HG03442 (cell line): ENCODE results near the gene AXDND1.

ENCODE experiments used
- ATAC-seq: cut with Tn5 transposase; IDR thresholded peaks from one replicate; pipeline ENCODE4 v1.9.1; 2021; ENCODE audit warnings: mild to moderate bottlenecking, moderate library complexity; ENCODE audit not compliant: unreplicated experiment

AXDND1 gene, protein sequence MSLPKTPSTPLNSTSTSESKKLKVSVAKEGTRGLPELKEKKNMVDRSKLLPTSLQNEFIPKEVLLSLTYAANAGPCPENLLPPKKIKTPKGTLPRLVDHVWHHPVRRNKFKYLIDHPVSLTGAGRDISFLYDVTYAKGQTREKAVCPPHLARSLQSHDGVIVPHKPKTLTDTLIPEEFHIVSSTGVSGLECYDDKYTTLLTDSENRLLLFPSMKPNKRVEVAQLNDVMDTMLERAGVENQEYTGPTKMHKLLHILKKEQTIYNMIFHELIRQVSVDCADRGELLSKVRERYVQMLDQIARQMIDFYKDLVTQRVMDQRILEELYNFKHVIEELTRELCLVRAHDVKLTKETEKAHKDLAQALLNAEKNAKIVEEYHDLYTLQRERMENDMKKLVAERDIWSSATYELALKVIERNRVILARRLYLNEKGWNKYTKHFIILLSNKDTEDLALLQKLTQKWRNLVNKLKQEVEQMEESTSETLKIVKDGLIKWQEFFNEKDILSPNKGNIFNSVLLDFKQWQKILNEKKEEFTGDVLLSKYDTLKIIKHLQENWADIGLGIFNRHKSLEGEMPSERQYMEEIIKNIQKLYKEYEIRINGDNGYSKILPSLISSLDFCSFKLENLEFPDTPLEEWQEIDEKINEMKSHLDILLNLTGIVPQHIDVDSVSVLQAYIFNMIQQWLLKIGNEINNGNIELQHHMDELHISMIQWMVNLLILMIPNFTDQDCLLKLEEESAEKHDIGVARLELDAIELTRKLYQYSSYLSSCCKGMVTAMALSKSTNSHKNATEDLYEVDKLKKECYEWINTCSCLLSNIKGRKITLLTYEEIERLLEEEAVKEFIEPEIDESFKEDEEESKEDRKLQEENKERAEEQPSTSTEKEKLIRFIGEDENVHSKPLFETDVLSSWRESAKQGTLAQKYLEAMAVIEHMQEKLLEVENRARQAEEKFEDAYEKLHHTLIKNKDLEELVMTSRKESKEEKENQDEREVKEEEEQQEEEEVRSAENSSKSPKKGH

GRCh38 chr1:179365342-179366092 is at the start of gene AXDND1:
Gene AXDND1, plus strand, starts transcription at chr1:179365971. Its CDS starts 539 bp downstream, at chr1:179366510.
- ATAC-seq = peak; percentile 97

DNA sequence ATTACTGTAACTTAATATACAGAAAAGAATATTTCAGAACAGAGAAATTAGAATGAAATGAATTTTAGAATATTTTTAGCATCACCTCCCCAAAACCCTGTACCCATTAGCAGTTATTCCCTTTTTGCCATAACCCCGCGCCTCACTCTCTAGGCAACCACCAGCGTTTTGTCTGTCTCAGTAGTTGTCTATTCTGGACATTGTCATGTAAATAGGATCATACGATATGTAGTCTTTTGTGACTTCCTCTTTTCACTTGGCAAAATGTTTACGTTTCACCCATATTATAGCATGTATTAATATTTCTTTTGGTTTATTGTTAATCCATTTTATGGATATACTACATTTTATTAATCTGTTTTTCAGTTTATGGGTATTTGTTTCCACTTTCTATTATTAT is 47.3 kb upstream of the AXDND1 start:
- no peak for ATAC-seq

DNA sequence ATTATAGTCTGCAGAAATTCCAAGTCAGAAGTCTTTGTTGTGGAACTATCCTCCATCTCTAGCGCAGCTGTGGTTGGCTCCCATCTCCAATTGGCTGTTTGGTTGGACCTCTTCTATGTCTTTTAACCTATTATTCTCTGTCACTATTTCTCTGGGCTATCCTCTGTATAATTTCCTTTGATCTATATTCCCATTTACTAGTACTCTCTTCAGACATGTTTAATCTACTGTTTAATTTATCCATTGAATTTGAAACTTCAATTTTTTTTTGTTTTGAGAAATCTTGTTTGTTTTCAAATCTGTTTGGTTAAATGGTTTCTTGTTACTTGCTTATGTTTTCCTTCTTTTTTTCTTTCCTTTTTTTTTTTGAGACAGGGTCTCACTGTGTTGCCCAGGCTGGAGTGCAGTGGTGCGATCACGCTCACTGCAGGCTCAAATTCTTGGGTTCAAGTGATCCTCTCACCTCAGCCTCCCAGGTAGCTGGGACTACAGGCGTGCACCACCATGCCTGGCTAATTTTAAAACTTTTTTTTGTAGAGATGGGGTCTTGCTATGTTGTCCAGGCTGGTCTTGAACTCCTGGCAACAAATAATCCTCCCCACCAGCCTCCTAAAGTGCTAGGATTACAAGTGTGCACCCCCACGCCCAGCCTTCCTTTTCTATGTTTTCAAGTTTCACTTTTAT is 44.1 kb upstream of the AXDND1 start:
- no peak for ATAC-seq

- no peak for ATAC-seq
Measured at GRCh38 chr1:179322557-179322956, 43.2 kb upstream of the AXDND1 start.

DNA sequence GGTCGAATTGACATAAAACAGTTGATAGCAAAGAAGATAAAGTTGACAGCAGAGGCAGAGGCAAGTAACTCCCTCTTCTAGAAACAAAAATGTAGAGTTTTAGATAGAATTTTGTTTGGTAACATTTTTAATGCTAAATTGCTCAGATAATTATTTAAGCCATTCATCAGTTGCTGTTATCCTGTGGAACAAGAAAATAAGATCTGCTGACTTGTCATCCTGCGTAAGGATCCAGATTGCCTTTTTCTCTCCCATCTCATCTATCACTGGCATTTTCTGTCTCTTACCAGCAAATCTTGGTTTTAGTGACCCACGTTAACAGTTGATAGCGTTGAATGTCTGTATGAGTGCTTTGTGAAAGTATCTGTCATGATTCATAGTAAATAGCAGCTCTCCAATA is 42.3 kb upstream of the AXDND1 start:
- ATAC-seq = no peak

GRCh38 chr1:179325836-179326235 is 39.9 kb upstream of the AXDND1 start:
- ATAC-seq = no peak

DNA sequence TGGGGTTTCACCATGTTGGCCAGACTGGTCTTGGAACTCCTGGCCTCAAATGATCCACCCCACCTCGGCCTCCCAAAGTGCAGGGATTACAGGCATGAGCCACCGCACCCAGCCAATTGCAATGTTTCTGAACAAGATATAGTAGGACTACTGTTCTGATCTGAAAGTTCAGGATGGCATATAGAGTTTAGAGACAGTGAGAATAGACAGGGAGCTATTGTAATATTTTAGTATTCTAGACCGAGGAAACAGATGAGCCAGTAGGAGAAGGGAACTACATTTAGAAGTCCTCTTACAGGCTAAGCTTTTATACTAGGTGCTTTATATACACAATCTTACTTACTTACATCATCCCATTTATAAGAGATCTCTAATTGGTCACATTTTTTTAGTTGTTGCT is 39.0 kb upstream of the AXDND1 start:
- ATAC-seq = no peak

GRCh38 chr1:179327196-179327595 is 38.6 kb upstream of the AXDND1 start:
- no peak for ATAC-seq

- no peak for ATAC-seq
Measured at GRCh38 chr1:179327679-179328078, 38.1 kb upstream of the AXDND1 start.

DNA sequence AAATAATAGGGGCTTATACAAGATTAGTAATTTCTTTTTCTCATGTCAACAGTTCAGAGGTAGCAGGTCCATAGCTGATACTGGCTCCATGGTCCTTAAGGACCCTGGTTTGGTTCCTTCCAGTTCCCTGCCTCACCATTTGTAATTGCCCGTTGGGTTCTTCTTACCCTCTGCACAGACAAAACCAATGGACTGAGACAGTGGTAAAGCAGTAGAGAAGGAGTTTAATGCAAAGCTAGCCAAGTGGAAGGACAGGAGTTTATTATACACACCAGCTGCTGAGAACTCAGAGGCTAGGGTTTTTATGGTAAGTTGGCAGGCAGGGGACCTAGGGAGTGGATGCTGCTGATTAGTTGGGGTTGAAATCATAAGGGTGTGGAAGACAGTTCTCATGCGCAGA is 35.9 kb upstream of the AXDND1 start:
- no peak for ATAC-seq

DNA sequence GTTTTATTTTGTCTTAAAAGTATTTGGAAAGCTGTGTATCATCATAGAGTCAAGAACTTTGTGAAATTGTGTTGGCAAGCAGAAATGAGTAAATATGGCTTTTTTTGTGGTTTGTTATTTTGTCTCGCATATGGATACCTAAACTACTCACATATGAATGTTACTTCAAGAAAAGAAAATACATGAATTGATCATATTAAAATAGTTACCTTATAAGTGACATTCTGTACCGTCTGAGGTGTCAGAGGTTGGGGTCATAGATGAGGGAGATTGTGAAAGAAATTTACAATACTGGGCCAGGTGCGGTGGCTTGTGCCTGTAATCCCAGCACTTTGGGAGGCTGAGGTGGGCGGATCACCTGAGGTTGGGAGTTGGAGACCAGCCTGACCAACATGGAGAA is 31.3 kb upstream of the AXDND1 start:
- no peak for ATAC-seq

- no peak for ATAC-seq
Measured at GRCh38 chr1:179337288-179337687, 28.5 kb upstream of the AXDND1 start.

DNA sequence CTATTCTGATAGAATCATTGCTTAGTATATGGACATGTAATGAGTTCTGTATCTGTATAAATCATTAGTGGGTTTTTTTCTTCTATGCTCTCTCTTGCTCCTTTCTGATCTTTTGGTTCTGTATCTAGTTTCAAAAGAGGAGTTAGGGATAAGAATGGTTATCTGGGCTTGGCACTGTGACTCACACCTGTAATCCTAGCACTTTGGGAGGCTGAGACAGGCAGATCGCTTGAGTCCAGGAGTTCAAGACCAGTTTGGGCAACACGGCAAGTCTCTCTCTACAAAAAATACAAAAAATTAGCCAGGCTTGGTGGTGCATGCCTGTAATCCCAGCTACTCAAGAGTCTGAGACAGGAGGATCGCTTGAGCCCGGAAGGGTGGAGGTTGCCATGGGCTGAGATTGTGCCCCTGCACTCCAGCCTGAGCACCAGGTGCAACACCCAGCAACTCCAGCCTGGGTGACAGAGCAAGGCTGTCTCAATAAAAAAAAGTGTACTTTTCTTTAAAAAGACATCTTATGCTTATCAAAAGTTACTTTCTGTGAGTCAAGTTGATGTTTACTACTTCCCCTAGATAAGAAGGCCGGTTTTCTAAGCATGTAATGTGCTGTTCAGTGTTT is 27.7 kb upstream of the AXDND1 start:
- ATAC-seq = no peak

DNA sequence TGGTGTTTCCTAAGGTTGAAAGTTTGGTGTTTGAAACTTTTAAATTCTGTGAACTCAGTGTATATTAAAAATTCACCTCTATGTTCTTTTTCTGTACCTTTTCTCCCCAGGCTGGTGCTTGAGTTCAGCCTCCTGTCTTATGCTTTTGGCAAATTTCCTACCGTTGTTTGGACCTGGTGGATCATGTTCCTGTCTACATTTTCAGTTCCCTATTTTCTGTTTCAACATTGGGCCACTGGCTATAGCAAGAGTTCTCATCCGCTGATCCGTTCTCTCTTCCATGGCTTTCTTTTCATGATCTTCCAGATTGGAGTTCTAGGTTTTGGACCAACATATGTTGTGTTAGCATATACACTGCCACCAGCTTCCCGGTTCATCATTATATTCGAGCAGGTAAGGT is 24.9 kb upstream of the AXDND1 start:
- ATAC-seq = no peak

DNA sequence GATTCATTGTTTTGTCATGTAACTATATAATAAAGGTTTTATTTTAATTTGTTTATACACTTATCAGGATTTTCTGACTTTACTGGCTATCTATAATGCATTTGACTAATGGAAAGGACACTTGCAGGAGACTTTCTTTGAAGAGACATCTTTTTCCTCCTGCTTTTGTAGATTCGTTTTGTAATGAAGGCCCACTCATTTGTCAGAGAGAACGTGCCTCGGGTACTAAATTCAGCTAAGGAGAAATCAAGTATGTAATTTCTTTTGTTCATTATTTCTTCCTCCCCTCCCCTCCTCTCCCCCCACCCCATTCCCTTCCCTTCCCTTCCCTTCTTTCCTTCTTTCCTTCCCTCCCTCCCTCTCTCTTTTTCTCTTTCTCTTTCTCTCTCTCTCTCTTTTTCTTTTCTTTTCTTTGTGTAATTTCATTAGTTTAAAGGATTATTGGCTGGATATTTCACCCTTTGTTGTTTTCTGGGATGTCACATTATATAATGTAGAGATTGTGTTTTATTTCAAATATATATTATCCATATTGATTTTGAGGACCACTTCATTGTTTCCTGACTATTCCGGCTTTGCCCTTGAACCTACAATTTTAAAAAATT is 23.7 kb upstream of the AXDND1 start:
- no peak for ATAC-seq

- ATAC-seq = no peak
Measured at GRCh38 chr1:179342740-179343404, 22.9 kb upstream of the AXDND1 start.

DNA sequence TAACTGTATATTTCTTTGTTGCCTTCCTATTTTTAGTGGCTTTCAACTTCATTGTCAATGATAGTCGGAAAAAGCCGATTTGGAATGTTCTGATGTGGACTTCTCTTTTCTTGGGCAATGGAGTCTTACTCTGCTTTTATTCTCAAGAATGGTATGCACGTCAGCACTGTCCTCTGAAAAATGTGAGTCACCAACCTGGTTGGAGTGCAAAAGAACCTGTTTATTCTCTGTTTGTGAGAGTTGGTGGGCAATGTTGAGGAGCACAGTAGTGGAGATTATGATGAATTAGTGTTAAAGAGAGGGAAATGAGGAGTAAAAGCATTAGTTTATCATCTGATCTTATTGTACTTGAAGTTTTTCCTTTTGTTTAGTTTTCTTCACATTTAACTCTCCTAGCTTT is 14.5 kb upstream of the AXDND1 start:
- no peak for ATAC-seq

GRCh38 chr1:179352236-179352635 is 13.5 kb upstream of the AXDND1 start:
- no peak for ATAC-seq

DNA sequence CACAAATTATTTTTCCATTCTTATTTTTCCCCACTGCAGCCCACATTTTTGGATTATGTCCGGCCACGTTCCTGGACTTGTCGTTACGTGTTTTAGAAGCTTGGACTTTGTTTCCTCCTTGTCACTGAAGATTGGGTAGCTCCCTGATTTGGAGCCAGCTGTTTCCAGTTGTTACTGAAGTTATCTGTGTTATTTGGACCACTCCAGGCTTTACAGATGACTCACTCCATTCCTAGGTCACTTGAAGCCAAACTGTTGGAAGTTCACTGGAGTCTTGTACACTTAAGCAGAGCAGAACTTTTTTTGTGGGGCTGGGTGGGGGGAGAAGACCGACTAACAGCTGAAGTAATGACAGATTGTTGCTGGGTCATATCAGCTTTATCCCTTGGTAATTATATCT is 12.2 kb upstream of the AXDND1 start:
- ATAC-seq = no peak
